ENCODE measurements around the gene TEX261. TPM values are rescaled to one million over a fixed set of nuclear protein-coding genes. Genes with fewer than 3 reads are reported as not detected.

TEX261 gene
- total RNA-seq, 2 donors from 2014 or later: 43.6 to 58.8 TPM

DNA sequence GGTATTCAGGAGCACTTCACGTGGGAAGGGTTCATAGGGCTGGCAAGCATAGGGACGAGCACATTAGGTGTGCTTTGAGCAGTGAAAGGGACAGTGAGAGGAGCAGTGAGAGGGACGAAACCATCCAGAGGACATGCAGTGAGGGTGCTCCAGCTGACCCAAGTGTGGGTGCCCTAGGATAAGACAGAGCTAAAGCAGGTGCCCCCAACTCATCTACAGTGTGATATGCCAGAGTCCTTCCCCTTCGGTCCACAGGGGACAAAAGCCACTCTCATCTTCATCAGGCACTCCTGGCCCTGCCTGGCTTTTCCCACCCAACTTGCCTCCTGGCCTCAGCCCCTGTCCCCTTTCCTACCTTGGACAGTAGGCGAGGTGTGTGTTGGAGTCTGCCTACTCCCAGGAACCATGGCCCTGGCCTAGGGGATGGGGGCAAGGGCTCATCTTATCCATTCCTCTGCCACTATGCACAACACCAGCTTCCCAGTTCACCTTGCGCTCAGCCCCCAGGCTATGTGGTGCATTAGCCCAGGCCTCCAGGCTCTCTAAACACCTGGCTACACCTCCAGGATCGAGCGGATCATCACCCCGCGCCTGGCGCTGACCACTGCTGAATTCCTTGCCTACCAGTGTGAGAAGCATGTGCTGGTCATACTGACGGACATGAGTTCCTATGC lies 32.3 kb downstream of the TEX261 start:
- H3K9ac ChIP-seq (ENCODE audit: low read depth in 2 of 2, low read length in 2 of 2): no peak overlapping the region
- H3K27ac ChIP-seq: no peak overlapping the region
- peaks cover 3% of the 10 kb centered on the region for H3K27me3 ChIP-seq
- intact Hi-C loops (cut with DNase I): no loop called here
- DNase-seq: peak; percentile 9
- TF ChIP-seq, protein P1, sequence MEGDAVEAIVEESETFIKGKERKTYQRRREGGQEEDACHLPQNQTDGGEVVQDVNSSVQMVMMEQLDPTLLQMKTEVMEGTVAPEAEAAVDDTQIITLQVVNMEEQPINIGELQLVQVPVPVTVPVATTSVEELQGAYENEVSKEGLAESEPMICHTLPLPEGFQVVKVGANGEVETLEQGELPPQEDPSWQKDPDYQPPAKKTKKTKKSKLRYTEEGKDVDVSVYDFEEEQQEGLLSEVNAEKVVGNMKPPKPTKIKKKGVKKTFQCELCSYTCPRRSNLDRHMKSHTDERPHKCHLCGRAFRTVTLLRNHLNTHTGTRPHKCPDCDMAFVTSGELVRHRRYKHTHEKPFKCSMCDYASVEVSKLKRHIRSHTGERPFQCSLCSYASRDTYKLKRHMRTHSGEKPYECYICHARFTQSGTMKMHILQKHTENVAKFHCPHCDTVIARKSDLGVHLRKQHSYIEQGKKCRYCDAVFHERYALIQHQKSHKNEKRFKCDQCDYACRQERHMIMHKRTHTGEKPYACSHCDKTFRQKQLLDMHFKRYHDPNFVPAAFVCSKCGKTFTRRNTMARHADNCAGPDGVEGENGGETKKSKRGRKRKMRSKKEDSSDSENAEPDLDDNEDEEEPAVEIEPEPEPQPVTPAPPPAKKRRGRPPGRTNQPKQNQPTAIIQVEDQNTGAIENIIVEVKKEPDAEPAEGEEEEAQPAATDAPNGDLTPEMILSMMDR (IDR thresholded peaks at IDR 0.05): no peak
- H3K4me3 ChIP-seq: no peak overlapping the region
- H3K4me1 ChIP-seq: no peaks in the 10 kb centered on the region
- H3K36me3 ChIP-seq: no peaks in the 10 kb centered on the region
- H3K9me3 ChIP-seq: no peaks in the 10 kb centered on the region

DNA sequence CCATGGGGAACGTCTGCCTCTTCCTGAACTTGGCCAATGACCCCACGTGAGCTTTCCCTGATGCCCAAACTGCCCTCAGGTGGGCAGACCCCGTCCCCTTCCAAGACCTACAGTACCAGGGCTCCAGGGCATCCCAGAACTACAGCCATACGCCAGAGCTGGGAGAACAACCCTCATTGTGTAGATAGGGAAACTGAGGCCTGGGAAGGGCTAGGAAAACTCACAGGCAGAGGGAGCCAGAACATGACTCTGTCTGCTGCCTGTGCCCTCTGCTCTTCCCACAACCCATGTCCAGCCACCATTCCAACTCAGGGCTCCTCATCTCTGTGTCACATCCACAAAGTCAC lies 33.1 kb downstream of the TEX261 start:
- Histone ChIP-seq H3K27ac (no peak overlapping the region), H3K9me3 (no peaks in the 10 kb centered on the region), H3K4me1 (no peaks in the 10 kb centered on the region), H3K9ac (ENCODE audit: low read depth in 2 of 2, low read length in 2 of 2) (no peak overlapping the region), H3K4me3 (no peak overlapping the region), H3K27me3 (peaks cover 3% of the 10 kb centered on the region), H3K36me3 (no peaks in the 10 kb centered on the region)
- TF ChIP-seq, protein P1 (IDR thresholded peaks at IDR 0.05): no peak
- no peak for DNase-seq
- intact Hi-C loops (cut with DNase I): no loop called here

DNA sequence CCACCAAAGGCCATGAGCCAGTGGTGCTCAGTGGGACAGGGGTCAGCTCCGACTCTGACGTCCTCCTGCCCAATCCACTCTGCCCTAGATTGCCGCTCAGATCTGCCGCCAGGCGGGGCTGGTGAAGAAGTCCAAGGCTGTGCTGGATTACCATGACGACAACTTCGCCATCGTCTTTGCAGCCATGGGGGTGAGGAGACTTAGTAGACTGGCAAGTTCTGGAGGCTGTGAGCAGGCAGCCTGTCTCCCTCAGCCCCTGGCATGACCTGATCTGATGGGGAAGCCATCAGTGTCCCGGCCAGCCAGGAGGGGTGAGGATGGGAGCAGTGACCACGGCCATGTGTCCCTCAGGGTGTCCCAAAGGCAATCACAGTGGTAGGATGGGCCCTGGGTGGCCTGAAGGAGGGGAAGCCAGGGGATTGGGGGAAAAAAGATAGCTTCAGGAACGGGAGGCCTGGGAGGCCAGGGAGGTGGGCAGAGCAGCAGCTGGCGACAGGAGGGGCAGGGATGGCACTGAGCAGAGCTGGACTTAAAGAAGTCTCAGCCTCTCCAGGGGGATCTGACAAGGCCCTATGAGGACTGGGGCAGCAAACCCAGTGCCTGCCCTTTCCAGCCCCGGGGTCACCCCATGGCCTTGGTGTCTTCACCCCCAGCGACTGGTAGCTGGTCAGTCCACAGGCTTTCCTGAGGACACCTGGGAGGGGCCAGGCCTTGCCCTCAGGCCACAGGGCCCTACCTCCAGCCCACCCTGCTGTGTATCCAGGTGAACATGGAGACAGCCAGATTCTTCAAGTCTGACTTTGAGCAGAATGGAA lies 33.6 kb downstream of the TEX261 start:
- peak; percentile 13 for DNase-seq
- peaks cover 3% of the 10 kb centered on the region for H3K27me3 ChIP-seq
- TF ChIP-seq, protein P1 (IDR thresholded peaks at IDR 0.05): no peak

DNA sequence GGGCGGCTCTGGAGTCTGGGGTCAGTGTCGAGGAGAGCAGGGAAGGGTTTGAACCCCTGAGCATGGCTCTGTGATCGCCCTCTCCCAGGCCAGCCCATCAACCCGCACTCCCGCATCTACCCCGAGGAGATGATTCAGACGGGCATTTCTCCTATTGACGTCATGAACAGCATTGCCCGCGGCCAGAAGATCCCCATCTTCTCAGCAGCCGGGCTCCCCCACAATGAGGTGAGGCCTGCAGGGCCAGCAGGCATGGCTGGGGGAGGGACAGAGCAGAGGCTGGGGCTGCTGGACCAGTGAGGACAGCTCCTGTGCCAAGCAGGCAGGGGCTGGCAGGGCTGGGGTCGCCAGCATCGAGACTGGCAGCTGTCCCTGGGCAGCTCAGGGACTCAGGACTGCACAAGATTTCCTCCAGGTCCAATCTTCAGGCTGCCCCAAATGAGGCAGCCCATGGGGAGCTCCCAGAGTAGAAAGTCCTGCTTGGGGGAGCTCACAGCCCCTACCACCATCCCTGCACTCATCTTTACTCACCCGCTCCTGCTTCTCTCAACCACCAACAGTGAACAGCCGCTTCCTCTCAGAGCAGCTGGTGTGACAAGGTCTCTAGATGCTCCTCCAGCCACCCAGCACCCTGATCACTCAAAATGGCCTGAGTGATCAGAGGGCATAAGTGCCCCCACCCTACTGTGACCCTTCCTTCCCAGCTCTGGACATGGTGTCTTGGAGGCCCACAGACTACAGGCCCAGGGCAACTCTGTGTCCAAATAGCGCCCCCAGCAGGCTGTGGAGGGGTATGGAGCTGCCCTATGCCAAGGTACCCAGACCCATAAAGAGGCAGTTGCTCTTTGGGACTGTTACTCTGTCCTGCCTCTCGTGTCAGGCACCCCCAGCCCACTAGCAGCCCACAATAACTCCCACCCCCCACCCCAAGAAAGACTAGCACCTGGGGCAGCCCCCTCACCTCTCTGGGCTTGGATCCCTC lies 34.5 kb downstream of the TEX261 start:
- H3K27ac ChIP-seq: no peak overlapping the region
- no peak overlapping the region for H3K9ac ChIP-seq (ENCODE audit: low read depth in 2 of 2, low read length in 2 of 2)
- peak; percentile 14 for DNase-seq
- no peaks in the 10 kb centered on the region for H3K9me3 ChIP-seq
- peaks cover 3% of the 10 kb centered on the region for H3K27me3 ChIP-seq
- no peaks in the 10 kb centered on the region for H3K4me1 ChIP-seq
- H3K36me3 ChIP-seq: no peaks in the 10 kb centered on the region
- no peak overlapping the region for H3K4me3 ChIP-seq
- intact Hi-C loops (cut with DNase I): no loop called here
- TF ChIP-seq, protein P1 (IDR thresholded peaks at IDR 0.05): no peak

More for the DNA sequence above, 33.6 kb downstream of the TEX261 start:
- intact Hi-C loops (cut with DNase I): no loop called here
- Histone ChIP-seq H3K9me3 (no peaks in the 10 kb centered on the region), H3K27ac (no peak overlapping the region), H3K4me1 (no peaks in the 10 kb centered on the region), H3K36me3 (no peaks in the 10 kb centered on the region), H3K9ac (ENCODE audit: low read depth in 2 of 2, low read length in 2 of 2) (no peak overlapping the region), H3K4me3 (no peak overlapping the region)

DNA sequence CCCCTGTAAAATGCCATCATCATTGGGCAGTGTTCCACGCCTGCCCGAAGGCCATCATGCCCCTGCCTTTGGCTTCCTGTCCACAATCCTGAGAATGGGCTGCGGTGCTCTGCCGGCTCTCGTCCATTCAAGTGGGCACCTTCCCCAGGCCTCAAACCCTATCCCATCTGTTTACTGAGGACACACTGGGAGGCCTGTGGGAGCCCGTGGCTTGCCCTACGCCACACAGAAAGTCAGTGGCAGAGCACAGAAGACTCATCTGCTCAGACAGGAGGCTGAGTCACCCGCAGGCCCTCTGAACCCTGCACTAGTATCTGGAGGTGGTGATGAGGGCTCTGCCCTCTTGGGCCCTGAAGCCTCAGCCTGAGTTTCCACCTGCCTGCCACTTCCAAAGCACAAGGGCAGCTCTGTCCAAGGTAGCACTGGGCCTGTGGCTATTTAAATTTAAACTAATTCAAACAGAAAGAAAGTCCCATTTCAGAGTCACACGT lies 35.4 kb downstream of the TEX261 start:
- intact Hi-C loops (cut with DNase I): no loop called here

More for the DNA sequence above, 35.4 kb downstream of the TEX261 start:
- Histone ChIP-seq H3K36me3 (no peaks in the 10 kb centered on the region), H3K9ac (ENCODE audit: low read depth in 2 of 2, low read length in 2 of 2) (no peak overlapping the region), H3K27me3 (no peaks in the 10 kb centered on the region), H3K4me1 (no peaks in the 10 kb centered on the region), H3K27ac (no peak overlapping the region), H3K4me3 (no peak overlapping the region), H3K9me3 (no peaks in the 10 kb centered on the region)
- DNase-seq: peak; percentile 3
- TF ChIP-seq, protein P1 (IDR thresholded peaks at IDR 0.05): no peak
